Measurements from ENCODE around the gene PGRMC2.

PGRMC2 gene

DNA sequence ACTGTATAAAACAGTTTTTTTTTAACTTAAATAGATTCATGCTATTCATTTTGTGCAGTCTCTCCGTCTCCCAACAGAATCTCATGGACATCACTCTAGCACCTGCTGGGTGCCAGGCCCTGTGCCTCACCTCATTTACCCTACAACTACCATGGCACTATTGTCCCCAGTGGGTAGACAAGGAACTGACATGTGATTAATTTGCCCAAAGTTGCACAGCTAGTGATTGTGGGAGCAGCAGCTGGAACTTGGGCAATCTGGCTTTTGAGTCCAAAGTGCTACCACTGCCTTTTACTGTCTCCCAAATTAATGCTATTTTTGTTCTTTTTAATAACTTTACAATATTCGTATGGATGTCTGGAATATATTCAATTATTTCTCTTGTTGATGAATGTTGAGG lies 11.2 kb upstream of the PGRMC2 start:
- Histone ChIP-seq H4K8ac (ENCODE audit: low read depth, low read length) (no peak overlapping the region), H3K79me1 (ENCODE audit: low read length) (no peaks in the 10 kb centered on the region), H2AK5ac (ENCODE audit: low read length) (no peak overlapping the region), H3K18ac (ENCODE audit: low read length) (no peak overlapping the region), H3K9ac (ENCODE audit: low read length) (no peak overlapping the region), H3K27ac (ENCODE audit: low read depth, low read length) (no peak overlapping the region), H3K4ac (ENCODE audit: low read depth, low read length) (no peak overlapping the region), H3K4me3 (ENCODE audit: low read length) (no peak overlapping the region), H3K23ac (ENCODE audit: low read length) (no peak overlapping the region), H2BK15ac (replicated peaks; ENCODE audit: low read depth) (no peak overlapping the region), H3K36me3 (ENCODE audit: control insufficient read depth, insufficient read depth, low read length) (no peaks in the 10 kb centered on the region), H4K5ac (ENCODE audit: low read length) (no peak overlapping the region), H3K27me3 (ENCODE audit: insufficient read depth, low read length, poor library complexity) (no peaks in the 10 kb centered on the region), H3K4me2 (ENCODE audit: low read length) (no peak overlapping the region), H3K56ac (ENCODE audit: low read length) (no peak overlapping the region), H3K4me1 (ENCODE audit: control insufficient read depth, low read depth, low read length) (no peaks in the 10 kb centered on the region), H2BK120ac (ENCODE audit: low read depth, low read length) (no peak overlapping the region), H3K79me2 (ENCODE audit: control insufficient read depth, insufficient read depth, low read length) (no peaks in the 10 kb centered on the region), H2BK5ac (ENCODE audit: low read length) (no peak overlapping the region)
- WGBS (ENCODE audit: extremely low coverage, insufficient coverage, low lambda C conversion rate): no CpG with 5 or more reads among the region's 2 CpGs
- DNase-seq: no peak

GRCh38 chr4:128298146-128298758 lies 10.6 kb upstream of the PGRMC2 start:
- H3K79me2 ChIP-seq (ENCODE audit: control insufficient read depth, insufficient read depth, low read length): no peaks in the 10 kb centered on the region
- no peaks in the 10 kb centered on the region for H3K36me3 ChIP-seq (ENCODE audit: control insufficient read depth, insufficient read depth, low read length)
- H3K23ac ChIP-seq (ENCODE audit: low read length): no peak overlapping the region
- no peak overlapping the region for H2BK120ac ChIP-seq (ENCODE audit: low read depth, low read length)
- H3K18ac ChIP-seq (ENCODE audit: low read length): no peak overlapping the region
- H2AK5ac ChIP-seq (ENCODE audit: low read length): no peak overlapping the region
- no peak overlapping the region for H3K9ac ChIP-seq (ENCODE audit: low read length)
- no peak overlapping the region for H3K4me3 ChIP-seq (ENCODE audit: low read length)
- H4K5ac ChIP-seq (ENCODE audit: low read length): no peak overlapping the region
- H2BK5ac ChIP-seq (ENCODE audit: low read length): no peak overlapping the region
- no peaks in the 10 kb centered on the region for H3K4me1 ChIP-seq (ENCODE audit: control insufficient read depth, low read depth, low read length)
- H3K56ac ChIP-seq (ENCODE audit: low read length): no peak overlapping the region
- H3K27ac ChIP-seq (ENCODE audit: low read depth, low read length): no peak overlapping the region
- H3K4me2 ChIP-seq (ENCODE audit: low read length): no peak overlapping the region
- H3K27me3 ChIP-seq (ENCODE audit: insufficient read depth, low read length, poor library complexity): no peaks in the 10 kb centered on the region
- H3K4ac ChIP-seq (ENCODE audit: low read depth, low read length): no peak overlapping the region
- WGBS (ENCODE audit: extremely low coverage, insufficient coverage, low lambda C conversion rate): no CpG with 5 or more reads among the region's 7 CpGs
- H3K79me1 ChIP-seq (ENCODE audit: low read length): no peaks in the 10 kb centered on the region
- H4K8ac ChIP-seq (ENCODE audit: low read depth, low read length): no peak overlapping the region
- no peak overlapping the region for H2BK15ac ChIP-seq (replicated peaks; ENCODE audit: low read depth)
- no peak for DNase-seq

GRCh38 chr4:128295255-128295654 lies 7.6 kb upstream of the PGRMC2 start:
- H3K36me3 ChIP-seq (ENCODE audit: control insufficient read depth, insufficient read depth, low read length): no peaks in the 10 kb centered on the region
- no peak overlapping the region for H2BK5ac ChIP-seq (ENCODE audit: low read length)
- no peak overlapping the region for H3K4me3 ChIP-seq (ENCODE audit: low read length)
- no peak overlapping the region for H3K56ac ChIP-seq (ENCODE audit: low read length)
- WGBS (ENCODE audit: extremely low coverage, insufficient coverage, low lambda C conversion rate): no CpG with 5 or more reads among the region's 2 CpGs
- H3K9ac ChIP-seq (ENCODE audit: low read length): no peak overlapping the region
- H3K79me1 ChIP-seq (ENCODE audit: low read length): no peaks in the 10 kb centered on the region
- H3K23ac ChIP-seq (ENCODE audit: low read length): no peak overlapping the region
- DNase-seq: peak; percentile 66
- H2AK5ac ChIP-seq (ENCODE audit: low read length): no peak overlapping the region
- H4K8ac ChIP-seq (ENCODE audit: low read depth, low read length): no peak overlapping the region
- H2BK15ac ChIP-seq (replicated peaks; ENCODE audit: low read depth): no peak overlapping the region
- no peaks in the 10 kb centered on the region for H3K4me1 ChIP-seq (ENCODE audit: control insufficient read depth, low read depth, low read length)
- no peak overlapping the region for H4K5ac ChIP-seq (ENCODE audit: low read length)
- H3K4ac ChIP-seq (ENCODE audit: low read depth, low read length): no peak overlapping the region
- H3K4me2 ChIP-seq (ENCODE audit: low read length): no peak overlapping the region
- no peak overlapping the region for H2BK120ac ChIP-seq (ENCODE audit: low read depth, low read length)
- no peak overlapping the region for H3K27ac ChIP-seq (ENCODE audit: low read depth, low read length)
- no peak overlapping the region for H3K18ac ChIP-seq (ENCODE audit: low read length)
- H3K27me3 ChIP-seq (ENCODE audit: insufficient read depth, low read length, poor library complexity): no peaks in the 10 kb centered on the region
- H3K79me2 ChIP-seq (ENCODE audit: control insufficient read depth, insufficient read depth, low read length): no peaks in the 10 kb centered on the region

DNA sequence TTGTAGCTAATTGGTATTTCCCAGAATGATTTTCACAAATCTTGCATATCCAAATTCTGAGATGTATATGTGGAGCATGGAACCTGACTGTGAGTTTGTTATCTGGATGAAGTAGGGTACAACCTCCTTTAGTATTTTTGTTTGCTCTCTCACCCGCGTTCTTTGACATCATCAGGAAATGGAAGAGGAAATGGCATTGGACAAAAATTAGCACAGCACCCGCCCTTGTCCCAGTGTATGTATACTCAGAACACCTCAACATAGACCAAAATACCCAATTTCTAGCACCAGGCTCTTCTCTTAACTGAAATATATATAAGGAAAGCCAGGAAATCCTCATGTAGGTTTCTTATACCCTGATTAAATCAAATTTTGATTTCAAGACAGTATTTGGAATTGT lies 6.9 kb upstream of the PGRMC2 start:
- Histone ChIP-seq H2BK5ac (ENCODE audit: low read length) (no peak overlapping the region), H3K4me1 (ENCODE audit: control insufficient read depth, low read depth, low read length) (no peaks in the 10 kb centered on the region), H2AK5ac (ENCODE audit: low read length) (no peak overlapping the region), H3K56ac (ENCODE audit: low read length) (no peak overlapping the region), H3K27ac (ENCODE audit: low read depth, low read length) (no peak overlapping the region), H2BK120ac (ENCODE audit: low read depth, low read length) (no peak overlapping the region), H2BK15ac (replicated peaks; ENCODE audit: low read depth) (peak overlapping the region; percentile 36), H3K36me3 (ENCODE audit: control insufficient read depth, insufficient read depth, low read length) (no peaks in the 10 kb centered on the region), H3K4me2 (ENCODE audit: low read length) (no peak overlapping the region), H3K79me1 (ENCODE audit: low read length) (no peaks in the 10 kb centered on the region), H3K4ac (ENCODE audit: low read depth, low read length) (no peak overlapping the region), H4K5ac (ENCODE audit: low read length) (no peak overlapping the region), H3K9ac (ENCODE audit: low read length) (no peak overlapping the region), H3K23ac (ENCODE audit: low read length) (no peak overlapping the region), H3K27me3 (ENCODE audit: insufficient read depth, low read length, poor library complexity) (no peaks in the 10 kb centered on the region), H3K18ac (ENCODE audit: low read length) (no peak overlapping the region), H3K79me2 (ENCODE audit: control insufficient read depth, insufficient read depth, low read length) (no peaks in the 10 kb centered on the region), H3K4me3 (ENCODE audit: low read length) (no peak overlapping the region), H4K8ac (ENCODE audit: low read depth, low read length) (no peak overlapping the region)
- no peak for DNase-seq
- WGBS (ENCODE audit: extremely low coverage, insufficient coverage, low lambda C conversion rate): no CpG with 5 or more reads among the region's 3 CpGs

- H3K4me3 ChIP-seq (ENCODE audit: low read length): no peak overlapping the region
- no peaks in the 10 kb centered on the region for H3K4me1 ChIP-seq (ENCODE audit: control insufficient read depth, low read depth, low read length)
- H4K8ac ChIP-seq (ENCODE audit: low read depth, low read length): no peak overlapping the region
- no peak overlapping the region for H3K27ac ChIP-seq (ENCODE audit: low read depth, low read length)
- H2BK15ac ChIP-seq (replicated peaks; ENCODE audit: low read depth): no peak overlapping the region
- WGBS (ENCODE audit: extremely low coverage, insufficient coverage, low lambda C conversion rate): no CpG with 5 or more reads among the region's 2 CpGs
- H3K4ac ChIP-seq (ENCODE audit: low read depth, low read length): no peak overlapping the region
- no peaks in the 10 kb centered on the region for H3K79me2 ChIP-seq (ENCODE audit: control insufficient read depth, insufficient read depth, low read length)
- H3K23ac ChIP-seq (ENCODE audit: low read length): no peak overlapping the region
- H3K9ac ChIP-seq (ENCODE audit: low read length): no peak overlapping the region
- H2BK5ac ChIP-seq (ENCODE audit: low read length): no peak overlapping the region
- H3K4me2 ChIP-seq (ENCODE audit: low read length): no peak overlapping the region
- H3K56ac ChIP-seq (ENCODE audit: low read length): no peak overlapping the region
- DNase-seq: no peak
- no peak overlapping the region for H4K5ac ChIP-seq (ENCODE audit: low read length)
- H2BK120ac ChIP-seq (ENCODE audit: low read depth, low read length): no peak overlapping the region
- H2AK5ac ChIP-seq (ENCODE audit: low read length): no peak overlapping the region
- no peak overlapping the region for H3K18ac ChIP-seq (ENCODE audit: low read length)
- no peaks in the 10 kb centered on the region for H3K79me1 ChIP-seq (ENCODE audit: low read length)
- no peaks in the 10 kb centered on the region for H3K27me3 ChIP-seq (ENCODE audit: insufficient read depth, low read length, poor library complexity)
- no peaks in the 10 kb centered on the region for H3K36me3 ChIP-seq (ENCODE audit: control insufficient read depth, insufficient read depth, low read length)
Measured at GRCh38 chr4:128292349-128292748, 4.7 kb upstream of the PGRMC2 start.

- Histone ChIP-seq H3K18ac (ENCODE audit: low read length) (no peak overlapping the region), H3K23ac (ENCODE audit: low read length) (no peak overlapping the region), H3K36me3 (ENCODE audit: control insufficient read depth, insufficient read depth, low read length) (no peaks in the 10 kb centered on the region), H2BK120ac (ENCODE audit: low read depth, low read length) (no peak overlapping the region), H2BK5ac (ENCODE audit: low read length) (no peak overlapping the region), H3K4me3 (ENCODE audit: low read length) (no peak overlapping the region), H3K9ac (ENCODE audit: low read length) (no peak overlapping the region), H3K27ac (ENCODE audit: low read depth, low read length) (no peak overlapping the region), H2BK15ac (replicated peaks; ENCODE audit: low read depth) (no peak overlapping the region), H4K8ac (ENCODE audit: low read depth, low read length) (no peak overlapping the region), H4K5ac (ENCODE audit: low read length) (no peak overlapping the region), H3K4me1 (ENCODE audit: control insufficient read depth, low read depth, low read length) (no peaks in the 10 kb centered on the region), H3K79me2 (ENCODE audit: control insufficient read depth, insufficient read depth, low read length) (peaks cover 12% of the 10 kb centered on the region), H3K27me3 (ENCODE audit: insufficient read depth, low read length, poor library complexity) (no peaks in the 10 kb centered on the region), H3K56ac (ENCODE audit: low read length) (no peak overlapping the region), H3K4ac (ENCODE audit: low read depth, low read length) (no peak overlapping the region), H2AK5ac (ENCODE audit: low read length) (no peak overlapping the region), H3K79me1 (ENCODE audit: low read length) (peaks cover 1% of the 10 kb centered on the region), H3K4me2 (ENCODE audit: low read length) (no peak overlapping the region)
- no CpG with 5 or more reads among the region's 2 CpGs for WGBS (ENCODE audit: extremely low coverage, insufficient coverage, low lambda C conversion rate)
- DNase-seq: no peak
Measured at GRCh38 chr4:128291096-128291495, 3.5 kb upstream of the PGRMC2 start.
